GM12865 (cell line): Measurements from ENCODE around the gene GNAI3.

Experiments
- DNase-seq: peaks from one replicate; pipeline ENCODE4 v3.0.0; 2010; ENCODE audit warnings: low read depth
- H3K4me3 ChIP-seq: 2 replicates; pipeline ENCODE4 v1.5.1; 2011; ENCODE audit warnings: mild to moderate bottlenecking, low read depth, low read length, control low read depth
- TF ChIP-seq, protein P1 (sequence below): IDR thresholded peaks from 2 replicates; pipeline ENCODE4 v1.5.1; 2011; ENCODE audit warnings: low read length, control low read depth, low read depth, inconsistent platforms; ENCODE audit not compliant: insufficient read depth; ENCODE audit errors: missing control alignments

Gene GNAI3

DNA sequence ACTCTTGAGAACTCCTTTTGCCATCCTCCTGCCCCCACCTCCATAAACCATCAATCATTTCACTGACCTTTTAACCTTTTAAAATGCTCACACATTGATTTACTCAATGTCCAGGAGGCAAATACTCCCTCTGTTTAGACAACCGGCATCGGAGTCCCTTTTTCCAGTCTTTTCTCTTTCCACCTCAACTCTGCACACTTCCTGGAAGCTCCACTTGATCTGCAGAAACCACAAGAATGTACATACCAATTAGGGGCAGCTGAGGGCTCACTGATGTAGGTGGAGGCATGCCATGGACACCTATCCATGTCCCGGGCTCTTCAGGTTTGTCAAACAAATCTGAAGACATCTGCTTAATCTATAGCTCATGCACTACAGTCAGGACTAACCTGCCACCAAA is 33.6 kb upstream of the GNAI3 start:
- H3K4me3 ChIP-seq = no peak overlapping the region
- TF ChIP-seq, protein P1, sequence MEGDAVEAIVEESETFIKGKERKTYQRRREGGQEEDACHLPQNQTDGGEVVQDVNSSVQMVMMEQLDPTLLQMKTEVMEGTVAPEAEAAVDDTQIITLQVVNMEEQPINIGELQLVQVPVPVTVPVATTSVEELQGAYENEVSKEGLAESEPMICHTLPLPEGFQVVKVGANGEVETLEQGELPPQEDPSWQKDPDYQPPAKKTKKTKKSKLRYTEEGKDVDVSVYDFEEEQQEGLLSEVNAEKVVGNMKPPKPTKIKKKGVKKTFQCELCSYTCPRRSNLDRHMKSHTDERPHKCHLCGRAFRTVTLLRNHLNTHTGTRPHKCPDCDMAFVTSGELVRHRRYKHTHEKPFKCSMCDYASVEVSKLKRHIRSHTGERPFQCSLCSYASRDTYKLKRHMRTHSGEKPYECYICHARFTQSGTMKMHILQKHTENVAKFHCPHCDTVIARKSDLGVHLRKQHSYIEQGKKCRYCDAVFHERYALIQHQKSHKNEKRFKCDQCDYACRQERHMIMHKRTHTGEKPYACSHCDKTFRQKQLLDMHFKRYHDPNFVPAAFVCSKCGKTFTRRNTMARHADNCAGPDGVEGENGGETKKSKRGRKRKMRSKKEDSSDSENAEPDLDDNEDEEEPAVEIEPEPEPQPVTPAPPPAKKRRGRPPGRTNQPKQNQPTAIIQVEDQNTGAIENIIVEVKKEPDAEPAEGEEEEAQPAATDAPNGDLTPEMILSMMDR = no peak
- DNase-seq = no peak

DNA sequence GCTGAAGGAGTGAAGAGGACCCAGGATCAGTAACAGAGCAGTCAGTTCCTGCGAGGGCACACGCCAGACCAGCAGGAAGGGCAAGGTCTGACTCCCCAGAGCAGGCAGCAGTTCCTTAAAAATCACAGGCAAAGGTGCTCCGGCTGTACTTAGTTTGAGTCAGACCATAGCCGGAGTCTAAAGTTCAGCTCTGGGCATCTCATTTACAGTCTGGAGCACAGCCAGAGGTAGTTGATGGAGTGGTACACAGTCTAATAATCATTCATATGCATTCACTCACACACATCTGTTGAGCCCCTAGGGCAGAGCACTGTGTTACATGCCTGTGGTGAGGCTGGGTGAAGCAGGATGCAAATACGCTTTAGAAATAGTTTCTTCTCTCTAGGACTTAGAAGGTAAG is 31.5 kb upstream of the GNAI3 start:
- TF ChIP-seq, protein P1 = no peak
- H3K4me3 ChIP-seq = no peak overlapping the region
- no peak for DNase-seq

DNA sequence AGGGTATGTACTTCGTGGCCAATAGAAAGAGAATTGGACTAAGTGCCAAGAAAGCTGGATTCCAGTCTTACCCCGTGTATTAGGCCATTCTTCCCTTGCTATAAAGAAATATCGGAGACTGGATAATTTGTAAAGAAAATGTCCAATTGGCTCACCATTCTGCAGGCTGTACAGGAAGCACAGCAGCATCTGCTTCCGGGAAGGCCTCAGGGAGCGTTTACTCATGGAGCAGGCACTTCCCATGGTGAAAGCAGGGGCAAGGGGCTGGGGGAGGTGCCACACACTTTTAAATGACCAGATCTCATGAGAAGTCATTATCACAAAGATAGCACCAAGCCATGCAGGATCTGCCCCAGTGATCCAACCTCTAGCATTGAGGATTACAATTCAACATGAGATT is 31.1 kb upstream of the GNAI3 start:
- no peak overlapping the region for H3K4me3 ChIP-seq
- DNase-seq = no peak
- TF ChIP-seq, protein P1 = no peak

DNA sequence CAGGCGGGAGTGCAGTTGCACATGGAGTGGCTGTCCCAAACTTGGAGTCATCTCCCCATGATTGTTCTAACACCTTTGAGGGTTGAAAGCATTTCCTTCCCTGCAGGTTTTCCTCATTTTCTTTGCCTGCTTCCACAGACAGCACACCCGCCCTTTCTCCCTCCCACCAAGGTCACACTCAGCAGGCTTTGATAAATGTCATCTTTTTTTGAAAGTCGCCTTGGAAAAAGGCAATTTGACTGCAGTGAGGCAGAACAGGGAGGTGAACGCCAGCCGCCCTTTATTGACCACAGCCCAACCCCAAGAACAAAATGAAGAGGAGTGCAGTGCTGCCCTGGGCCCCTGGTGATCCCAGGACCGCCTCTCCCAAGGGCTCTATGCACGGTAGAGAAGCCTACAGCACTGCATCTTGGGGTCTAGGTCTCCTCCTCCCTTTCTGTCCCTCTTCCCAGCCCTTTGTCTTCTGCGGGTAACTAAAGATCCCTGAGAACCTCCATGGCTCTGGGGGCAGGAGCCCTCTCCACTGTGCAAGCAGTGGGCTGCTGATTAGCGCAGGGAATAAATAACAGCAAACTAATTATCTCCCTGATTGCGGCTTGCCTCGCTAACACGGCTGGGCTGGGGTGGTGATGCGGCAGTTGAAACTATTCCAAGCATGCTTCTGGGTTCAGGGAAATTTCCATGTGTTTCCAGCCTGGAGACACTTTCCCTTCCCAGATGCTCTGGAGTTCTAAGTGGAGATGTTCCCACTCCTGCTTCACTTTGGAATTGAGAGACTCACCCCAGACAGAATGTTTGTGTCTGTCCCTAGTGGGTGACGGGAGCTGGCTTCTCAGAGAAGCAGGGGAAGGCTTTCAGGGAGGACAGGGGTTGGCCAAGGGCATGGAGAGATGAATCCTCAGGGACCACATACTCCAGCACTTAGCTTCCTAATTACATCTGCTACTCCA is 27.1 kb upstream of the GNAI3 start:
- no peak overlapping the region for H3K4me3 ChIP-seq
- no peak for DNase-seq
- TF ChIP-seq, protein P1 = no peak

DNA sequence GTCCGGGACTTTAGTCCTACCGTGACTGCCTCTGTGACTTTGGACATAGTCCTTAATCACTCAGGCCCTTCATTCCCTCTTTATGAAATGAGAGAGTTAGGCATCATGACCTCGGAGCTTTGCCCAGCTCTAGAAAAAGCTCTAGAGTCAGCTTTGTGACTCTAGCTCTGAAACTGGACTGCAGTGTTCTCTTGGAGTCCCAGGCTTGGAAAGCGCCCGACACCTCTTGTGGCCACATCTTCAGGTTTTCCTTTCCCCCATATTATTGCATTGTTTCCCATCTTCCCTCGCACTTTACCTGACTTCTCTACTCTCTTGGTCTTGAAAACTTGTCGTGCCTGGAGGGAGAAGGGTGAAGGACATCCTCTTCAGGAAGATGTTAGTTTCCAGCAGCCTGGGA is 26.4 kb upstream of the GNAI3 start:
- H3K4me3 ChIP-seq = no peak overlapping the region
- TF ChIP-seq, protein P1 = no peak
- DNase-seq = no peak

DNA sequence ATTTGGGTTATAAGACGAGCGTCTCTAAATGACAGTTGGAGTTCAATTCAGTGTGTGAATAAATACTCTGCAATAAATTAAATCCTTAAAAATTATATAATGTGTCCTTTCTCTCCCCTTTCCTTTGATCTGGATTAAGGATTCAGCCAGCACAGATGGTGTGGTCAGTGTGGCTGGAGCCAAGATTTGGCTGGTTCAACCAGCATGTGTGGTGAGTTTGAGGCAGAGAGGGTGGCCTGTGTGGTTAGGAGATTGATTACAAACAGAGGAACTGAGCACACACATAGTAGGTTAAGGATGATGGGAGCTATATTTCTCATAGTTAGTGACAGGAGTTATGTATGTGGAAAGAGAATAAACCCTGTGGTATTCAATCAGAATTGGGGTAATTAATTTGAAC is 24.7 kb upstream of the GNAI3 start:
- no peak overlapping the region for H3K4me3 ChIP-seq
- TF ChIP-seq, protein P1 = no peak
- DNase-seq = no peak
